Endothelial cell of umbilical vein (primary cell): ENCODE measurements around the gene UTS2. TPM values are rescaled to one million over a fixed set of nuclear protein-coding genes. Genes with fewer than 3 reads are reported as not detected.

Experiments used
- BruUV-seq: library from RNA; stranded (reverse); fragments of 400-500 nt; replicated peaks from 2 replicates; lab custom pipeline; 2021; lab: Mats Ljungman, UMichigan
- CTCF ChIA-PET: fragments of 300-600, 350-600 bp; sonication (Branson Sonifier 250); formaldehyde crosslinking; loops from one replicate; lab custom pipeline; 2021; ENCODE audit warnings: antibody characterized with exemption, inconsistent platforms; lab: Charles Lee
- POLR2A ChIA-PET: fragments of 300-600, 350-600 bp; sonication (Branson Sonifier 250); formaldehyde crosslinking; loops from one replicate; lab custom pipeline; 2021; ENCODE audit warnings: antibody characterized with exemption, inconsistent platforms; lab: Charles Lee
- DNase-seq: peaks from one replicate; pipeline ENCODE4 v3.0.0-alpha.2; 2011; ENCODE audit warnings: low read depth, low spot score
- FAIRE-seq: peaks from 2 replicates; lab custom pipeline; 2011; peaks lifted over from hg19 to GRCh38; lab: Jason Lieb, UNC
- H2AFZ ChIP-seq: 2 replicates; pipeline ENCODE4 v1.6.0; 2012; ENCODE audit warnings: low read depth, low read length, control low read depth, inconsistent platforms
- H3K27ac ChIP-seq: 2 replicates; pipeline ENCODE4 v1.5.1; 2011; ENCODE audit warnings: low read depth, mild to moderate bottlenecking, control low read depth, low read length, moderate library complexity; ENCODE audit not compliant: insufficient read depth
- H3K27me3 ChIP-seq, 2 experiments: 2 replicates each; pipeline versions ENCODE4 v1.6.0 to v1.6.1; 2011; ENCODE audit warnings: low read length in 2 of 2, mixed read lengths in 1 of 2; ENCODE audit not compliant: control insufficient read depth in 2 of 2, insufficient read depth in 2 of 2
- H3K36me3 ChIP-seq, 2 experiments: 2 replicates in 1 of 2; 3 replicates in 1 of 2; pipeline ENCODE4 v1.5.1; 2011; ENCODE audit warnings: low read length in 2 of 2, mild to moderate bottlenecking in 1 of 2, moderate library complexity in 1 of 2; ENCODE audit not compliant: control insufficient read depth in 2 of 2, insufficient read depth in 2 of 2; ENCODE audit errors: extremely low read depth in 1 of 2
- H3K4me1 ChIP-seq: 3 replicates; pipeline ENCODE4 v1.5.1; 2011; ENCODE audit warnings: mild to moderate bottlenecking, low read length; ENCODE audit not compliant: control insufficient read depth, insufficient read depth; ENCODE audit errors: extremely low read depth
- H3K4me2 ChIP-seq: 2 replicates; pipeline ENCODE4 v1.6.1; 2011; ENCODE audit warnings: low read length, control low read depth, mixed read lengths; ENCODE audit not compliant: insufficient read depth
- H3K4me3 ChIP-seq, 3 experiments: fragments of 200-600 bp in 1 of 3; sonication (generic), shearing (Covaris generic) in 1 of 3; replicated peaks in 1 of 3; 2 replicates each; pipeline ENCODE4 v1.5.1; 2011 to 2016; ENCODE audit warnings: control low read depth in 3 of 3, low read length in 3 of 3, mild to moderate bottlenecking in 2 of 3, inconsistent platforms in 1 of 3, low read depth in 1 of 3, moderate library complexity in 1 of 3; ENCODE audit not compliant: insufficient read depth in 1 of 3
- H3K79me2 ChIP-seq: 2 replicates; pipeline ENCODE4 v1.6.0; 2012; ENCODE audit warnings: low read length, inconsistent platforms; ENCODE audit not compliant: control insufficient read depth, insufficient read depth
- H3K9ac ChIP-seq: replicated peaks from 2 replicates; pipeline ENCODE3; 2011; ENCODE audit warnings: low read length, control low read depth; ENCODE audit not compliant: insufficient read depth; ENCODE audit errors: extremely low read depth
- H3K9me1 ChIP-seq: replicated peaks from 3 replicates; pipeline ENCODE4 v1.6.0; 2011; ENCODE audit warnings: mild to moderate bottlenecking, low read length; ENCODE audit not compliant: control insufficient read depth, insufficient read depth; ENCODE audit errors: extremely low read depth
- H3K9me3 ChIP-seq: replicated peaks from 2 replicates; pipeline ENCODE4 v1.5.1; 2012; ENCODE audit warnings: low read length, inconsistent platforms; ENCODE audit not compliant: control insufficient read depth, insufficient read depth
- H4K20me1 ChIP-seq: replicated peaks from 2 replicates; pipeline ENCODE3; 2011; ENCODE audit warnings: mild to moderate bottlenecking, low read length; ENCODE audit not compliant: control insufficient read depth, insufficient read depth; ENCODE audit errors: extremely low read depth
- EZH2 ChIP-seq: IDR thresholded peaks from 2 replicates; pipeline ENCODE4 v1.6.1; 2012; ENCODE audit warnings: borderline replicate concordance, low read depth, mild to moderate bottlenecking, moderate library complexity, low read length, inconsistent platforms; ENCODE audit not compliant: severe bottlenecking
- FOS ChIP-seq: IDR thresholded peaks from 2 replicates; pipeline ENCODE4 v1.6.1; 2011; ENCODE audit warnings: mild to moderate bottlenecking, low read length, moderate library complexity, borderline replicate concordance; ENCODE audit not compliant: insufficient read depth
- GATA2 ChIP-seq: IDR thresholded peaks from 2 replicates; pipeline ENCODE4 v1.7.0; 2011; ENCODE audit warnings: low read depth, mild to moderate bottlenecking, moderate library complexity, mixed read lengths, low read length; ENCODE audit not compliant: insufficient read length, insufficient read depth
- JUN ChIP-seq: IDR thresholded peaks from 2 replicates; pipeline ENCODE4 v1.6.1; 2011; ENCODE audit warnings: borderline replicate concordance, low read depth; ENCODE audit not compliant: insufficient read length, insufficient read depth
- MYC ChIP-seq: IDR thresholded peaks from one replicate; pipeline ENCODE4 v1.6.1; 2011; ENCODE audit warnings: mild to moderate bottlenecking, low read depth, low read length
- POLR2A ChIP-seq: IDR thresholded peaks from 2 replicates; pipeline ENCODE4 v1.6.1; 2012; ENCODE audit warnings: low read depth, mild to moderate bottlenecking, control low read depth, low read length
- POLR2AphosphoS5 ChIP-seq: IDR thresholded peaks from 2 replicates; pipeline ENCODE4 v1.6.1; 2012; ENCODE audit warnings: low read depth, mild to moderate bottlenecking, control low read depth, low read length, moderate library complexity; ENCODE audit not compliant: insufficient read depth
- dilution Hi-C: fragments of 300-500 bp; cut with MboI; formaldehyde crosslinking; loops from one replicate; pipeline ENCODE4 v1.15.0; 2019; ENCODE audit warnings: low sequenced_read_pairs; ENCODE audit not compliant: extremely low pct_ligation_motif_present
- intact Hi-C: fragments of 100-400 bp; cut with micrococcal nuclease; formaldehyde crosslinking; loops from one replicate; pipeline ENCODE4 v1.10.0; 2022
- polyA plus RNA-seq, 4 experiments: library from polyadenylated mRNA; depleted of rRNA in 3 of 4; stranded (reverse) in 3 of 4; unstranded in 1 of 4; fragments of >200 nt; gene quantifications; 2 replicates each; pipeline versions ENCODE4 v1.2.1 to v1.2.3, GENCODE V29; 2011 to 2012; ENCODE audit warnings: missing spikeins in 1 of 4
- total RNA-seq: library from RNA; stranded (reverse); gene quantifications from 2 replicates; pipeline ENCODE4 v1.2.3, GENCODE V29; 2021
- TF ChIP-seq, protein P1 (sequence below), 2 donors: IDR thresholded peaks; 1 replicate in 1 of 2; 2 replicates in 1 of 2; pipeline ENCODE4 v1.5.1; 2011; ENCODE audit warnings: low read length in 2 of 2, mild to moderate bottlenecking in 2 of 2, moderate library complexity in 2 of 2, control low read depth in 1 of 2, inconsistent platforms in 1 of 2, low read depth in 1 of 2; ENCODE audit not compliant: insufficient read depth in 1 of 2; ENCODE audit errors: extremely low read depth in 1 of 2
- TF ChIP-seq, protein P2 (sequence below): IDR thresholded peaks from 2 replicates; pipeline ENCODE4 v1.6.1; 2011; ENCODE audit not compliant: insufficient read depth, insufficient read length

Gene UTS2
- total and polyA plus RNA-seq, 2 donors (not counting 3 experiments of a cell fraction or from before 2014, with no cell fraction given), result not detected

DNA sequence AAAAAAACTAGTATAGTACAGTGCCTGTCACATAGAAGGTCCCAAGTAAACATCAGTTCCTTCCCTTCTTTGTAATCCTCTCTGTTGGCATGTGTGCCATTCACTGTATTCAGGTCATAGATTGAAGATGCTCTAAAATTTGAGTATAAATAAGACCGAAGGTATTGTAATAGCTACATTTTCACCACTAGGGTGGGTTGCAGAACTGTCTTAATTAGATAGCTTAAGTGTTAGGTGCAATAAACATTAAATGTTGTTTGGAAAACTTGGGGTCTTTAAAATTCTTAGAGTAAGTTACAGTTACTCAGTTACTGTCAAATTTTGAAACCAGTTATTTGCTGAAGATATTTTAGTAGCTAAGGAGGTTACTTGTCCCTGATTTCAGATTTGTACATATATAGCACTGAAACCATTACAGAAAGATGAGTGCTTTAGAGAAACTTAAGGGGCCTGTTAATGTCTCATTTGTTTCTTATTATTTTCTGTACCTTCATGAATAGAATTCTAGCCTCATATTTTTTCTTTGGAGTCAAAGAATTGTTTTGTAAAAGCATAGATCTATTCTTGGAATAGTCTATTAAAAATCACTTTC, 44.5 kb downstream of the UTS2 start:
- Histone ChIP-seq H3K4me1 (no peaks in the 10 kb centered on the region), H4K20me1 (no peaks in the 10 kb centered on the region), H3K9me1 (no peaks in the 10 kb centered on the region), H3K9ac (no peak overlapping the region), H3K27me3 (no peaks in the 10 kb centered on the region), H3K27ac (no peak overlapping the region), H3K79me2 (no peaks in the 10 kb centered on the region), H3K9me3 (no peaks in the 10 kb centered on the region), H3K4me3 (no peak overlapping the region), H2AFZ (no peak overlapping the region), H3K36me3 (no peaks in the 10 kb centered on the region), H3K4me2 (no peak overlapping the region)
- dilution Hi-C loops (no loop called here), intact Hi-C loops (loop anchor here (1.0 to 5.0 kb wide), 2 partner anchors 94 to 134 kb away; partner anchors contain the start of gene TNFRSF9)
- no TSS peak for BruUV-seq
- no peak for TF ChIP-seq POLR2A
- TF ChIP-seq, protein P1, sequence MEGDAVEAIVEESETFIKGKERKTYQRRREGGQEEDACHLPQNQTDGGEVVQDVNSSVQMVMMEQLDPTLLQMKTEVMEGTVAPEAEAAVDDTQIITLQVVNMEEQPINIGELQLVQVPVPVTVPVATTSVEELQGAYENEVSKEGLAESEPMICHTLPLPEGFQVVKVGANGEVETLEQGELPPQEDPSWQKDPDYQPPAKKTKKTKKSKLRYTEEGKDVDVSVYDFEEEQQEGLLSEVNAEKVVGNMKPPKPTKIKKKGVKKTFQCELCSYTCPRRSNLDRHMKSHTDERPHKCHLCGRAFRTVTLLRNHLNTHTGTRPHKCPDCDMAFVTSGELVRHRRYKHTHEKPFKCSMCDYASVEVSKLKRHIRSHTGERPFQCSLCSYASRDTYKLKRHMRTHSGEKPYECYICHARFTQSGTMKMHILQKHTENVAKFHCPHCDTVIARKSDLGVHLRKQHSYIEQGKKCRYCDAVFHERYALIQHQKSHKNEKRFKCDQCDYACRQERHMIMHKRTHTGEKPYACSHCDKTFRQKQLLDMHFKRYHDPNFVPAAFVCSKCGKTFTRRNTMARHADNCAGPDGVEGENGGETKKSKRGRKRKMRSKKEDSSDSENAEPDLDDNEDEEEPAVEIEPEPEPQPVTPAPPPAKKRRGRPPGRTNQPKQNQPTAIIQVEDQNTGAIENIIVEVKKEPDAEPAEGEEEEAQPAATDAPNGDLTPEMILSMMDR (IDR thresholded peaks at IDR 0.05; ENCODE audit: extremely low read depth in 1 of 2, insufficient read depth in 1 of 2, low read depth in 1 of 2, low read length in 2 of 2), result peak; percentile 29 to 30
- FAIRE-seq (peak; percentile 47), DNase-seq (peak; percentile 49)
- ChIA-PET CTCF (interaction anchor here (0.7 to 3.1 kb wide), 29 partner anchors 9 to 208 kb away, joined by 3 to 69 read pairs (median 5); no protein-coding TSS in a partner anchor), POLR2A (interaction anchor here (0.7 kb wide), 1 partner anchor 1606 kb away, joined by 5 read pairs; no protein-coding TSS in a partner anchor)

DNA sequence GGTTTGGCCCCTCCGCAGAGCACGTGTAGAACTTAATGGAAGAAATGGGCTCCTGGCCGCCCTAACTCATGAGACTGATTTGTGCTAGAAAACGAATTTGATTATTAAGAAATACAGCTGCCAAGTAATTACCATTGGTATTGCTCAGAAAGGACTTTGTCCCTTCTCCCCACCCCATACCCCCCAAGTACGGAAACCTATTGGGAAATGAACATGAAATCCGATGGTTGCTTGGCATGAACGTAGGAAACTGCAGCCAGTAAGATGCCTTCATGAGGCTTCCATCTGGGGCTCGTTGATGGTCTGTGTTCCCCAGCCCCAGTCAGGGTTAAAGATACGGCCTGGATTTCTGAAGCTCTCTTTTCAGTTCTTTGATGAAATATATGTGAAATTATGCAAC, 47.4 kb downstream of the UTS2 start:
- intact Hi-C loops, result loop anchor here (5.0 kb wide), 1 partner anchor 137 kb away; the partner anchor contains the start of gene TNFRSF9
- no peaks in the 10 kb centered on the region for H3K4me1 ChIP-seq
- H3K36me3 ChIP-seq, result no peaks in the 10 kb centered on the region
- H3K9ac ChIP-seq, result no peak overlapping the region
- no peaks in the 10 kb centered on the region for H4K20me1 ChIP-seq
- H2AFZ ChIP-seq, result no peak overlapping the region
- ChIA-PET CTCF (no interaction called here), POLR2A (no interaction called here)
- BruUV-seq, result no TSS peak
- H3K9me3 ChIP-seq, result no peaks in the 10 kb centered on the region
- no peaks in the 10 kb centered on the region for H3K9me1 ChIP-seq
- no peaks in the 10 kb centered on the region for H3K27me3 ChIP-seq
- dilution Hi-C loops, result no loop called here
- no peak overlapping the region for H3K4me2 ChIP-seq
- no peak overlapping the region for H3K27ac ChIP-seq
- DNase-seq (no peak), FAIRE-seq (no peak)
- no peak overlapping the region for H3K4me3 ChIP-seq
- no peak for TF ChIP-seq MYC
- TF ChIP-seq, protein P1 (IDR thresholded peaks at IDR 0.05; ENCODE audit: extremely low read depth in 1 of 2, insufficient read depth in 1 of 2, low read depth in 1 of 2, low read length in 2 of 2), result no peak
- TF ChIP-seq POLR2A, result no peak
- TF ChIP-seq POLR2AphosphoS5, result no peak
- TF ChIP-seq, protein P2, sequence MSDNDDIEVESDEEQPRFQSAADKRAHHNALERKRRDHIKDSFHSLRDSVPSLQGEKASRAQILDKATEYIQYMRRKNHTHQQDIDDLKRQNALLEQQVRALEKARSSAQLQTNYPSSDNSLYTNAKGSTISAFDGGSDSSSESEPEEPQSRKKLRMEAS, result no peak
- TF ChIP-seq JUN, result no peak
- no peak for TF ChIP-seq FOS
- no peak for TF ChIP-seq EZH2
- no peak for TF ChIP-seq GATA2
- no peaks in the 10 kb centered on the region for H3K79me2 ChIP-seq
